GM18907 (cell line): ENCODE results near the gene DARS1.
A peak's percentile ranks its signal among the peaks of the same experiment; 100 is the strongest.
"Not testable (repeated sequence)": the region's sequence is repeated elsewhere in the genome, so short reads cannot be mapped to it uniquely, and the experiment has no call there.

Experiments used
- ATAC-seq: cut with Tn5 transposase; IDR thresholded peaks from one replicate; pipeline ENCODE4 v1.9.1; 2021; ENCODE audit warnings: mild to moderate bottlenecking, moderate library complexity; ENCODE audit not compliant: unreplicated experiment

DARS1 gene

DNA sequence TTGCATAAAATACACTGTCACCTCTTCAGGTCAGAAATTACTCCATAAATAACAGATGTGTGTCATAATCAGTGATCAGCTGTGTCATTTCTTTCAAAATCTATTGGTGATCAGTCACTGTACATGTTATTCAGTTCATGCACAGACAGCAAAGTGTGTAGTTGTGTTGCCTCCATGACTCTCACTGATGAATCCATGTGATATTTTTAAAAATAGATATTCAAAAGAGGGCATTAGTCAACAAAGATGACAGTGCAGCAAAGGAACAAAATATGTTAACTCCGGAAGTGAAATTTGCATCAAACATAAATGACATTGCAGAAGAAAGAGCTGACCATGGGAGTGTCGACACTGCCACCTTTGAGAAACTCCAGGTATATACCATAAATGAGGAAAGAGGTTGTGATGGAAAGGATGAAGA lies 92.0 kb downstream of the DARS1 start:
- ATAC-seq = no peak

DNA sequence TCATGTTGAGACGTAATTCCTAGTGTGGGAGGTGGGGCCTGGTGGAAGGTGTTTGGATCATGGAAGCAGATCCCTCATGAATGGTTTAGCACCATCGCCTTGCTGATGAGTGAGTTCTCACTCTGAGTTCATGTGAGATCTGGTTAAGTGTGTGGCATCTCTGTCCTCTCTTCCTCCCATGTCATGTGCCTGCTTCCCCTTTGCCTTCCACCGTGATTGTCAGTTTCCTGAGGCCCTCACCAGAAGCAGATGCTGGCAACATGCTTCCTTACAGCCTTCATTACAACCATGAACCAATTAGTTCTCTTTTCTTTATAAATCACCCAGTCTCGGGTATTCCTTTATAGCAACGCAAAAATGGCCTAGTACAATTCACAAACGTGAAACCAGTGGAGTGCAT lies 94.6 kb downstream of the DARS1 start:
- no peak for ATAC-seq

DNA sequence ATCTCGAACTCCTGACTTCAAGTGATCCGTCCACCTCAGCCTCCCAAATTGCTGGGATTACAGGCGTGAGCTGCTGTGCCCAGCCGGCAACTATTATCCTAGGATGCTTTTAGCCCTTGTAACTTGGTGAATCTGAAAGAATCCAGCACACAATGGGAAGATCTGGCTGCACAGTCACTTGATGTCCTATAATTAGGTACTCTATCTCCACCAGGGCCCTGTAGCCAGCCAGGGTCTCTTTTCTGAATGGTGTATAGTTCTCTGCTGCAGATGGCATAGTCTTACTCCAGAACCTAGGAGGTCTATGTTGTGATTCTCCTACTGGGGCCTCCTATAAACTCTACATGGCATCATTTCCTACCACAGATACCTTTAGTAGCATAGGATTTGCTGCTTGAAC lies 95.3 kb downstream of the DARS1 start:
- ATAC-seq = no peak

DNA sequence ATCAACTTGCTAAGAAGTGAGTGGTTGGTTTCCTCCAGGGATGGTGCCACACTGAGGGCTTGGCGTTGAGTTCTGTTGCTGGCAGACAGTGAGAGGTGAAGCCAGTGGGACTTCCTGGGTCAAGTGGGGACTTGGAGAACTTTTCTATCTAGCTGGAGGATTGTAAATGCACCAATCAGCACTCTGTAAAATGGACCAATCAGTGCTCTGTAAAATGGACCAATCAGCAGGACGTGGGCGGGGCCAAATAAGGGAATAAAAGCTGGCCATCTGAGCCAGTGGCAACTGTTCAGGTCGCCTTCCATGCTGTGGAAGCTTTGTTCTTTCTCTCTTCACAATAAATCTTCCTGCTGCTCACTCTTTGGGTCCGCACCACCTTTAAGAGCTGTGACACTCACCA lies 96.8 kb downstream of the DARS1 start:
- not testable (repeated sequence) for ATAC-seq

DNA sequence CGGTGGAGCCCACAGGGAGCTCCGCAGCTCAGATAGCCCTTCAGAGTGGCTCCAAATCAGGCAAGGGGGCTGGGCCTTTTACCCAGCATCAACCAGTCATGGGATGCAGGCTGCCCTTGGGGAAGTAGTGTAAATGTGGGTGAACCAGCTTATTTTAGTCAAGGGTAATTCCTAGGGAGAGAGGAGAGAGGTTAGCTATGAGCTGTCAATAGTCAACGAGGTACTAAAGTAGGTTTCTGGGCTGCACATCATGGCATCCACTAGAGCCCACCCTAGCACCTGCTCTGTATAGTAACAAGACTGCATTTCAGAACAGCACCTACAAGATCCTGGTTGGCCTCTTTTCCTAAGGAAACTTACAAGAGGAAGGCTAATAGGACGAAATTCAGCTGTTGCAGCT lies 99.7 kb downstream of the DARS1 start:
- no peak for ATAC-seq

DNA sequence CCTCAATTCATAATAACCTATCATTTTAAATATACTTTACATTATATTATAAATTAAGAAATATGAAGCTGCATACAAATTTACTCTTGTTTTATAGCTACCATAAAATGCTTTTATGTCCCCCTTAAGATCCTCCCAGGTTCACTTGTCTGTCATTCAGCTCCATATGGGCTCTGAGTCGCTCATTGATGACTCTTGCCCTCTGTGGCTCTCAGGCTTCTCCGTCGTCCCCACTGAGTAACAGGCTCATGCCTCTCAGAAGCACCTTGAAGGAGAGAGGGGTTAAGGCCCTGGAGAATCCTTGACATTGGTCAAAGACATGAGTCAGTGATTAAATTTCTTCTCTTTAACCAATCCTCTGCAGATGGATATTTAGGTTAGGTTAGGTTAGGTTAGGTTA lies 103.0 kb downstream of the DARS1 start:
- ATAC-seq = no peak

DNA sequence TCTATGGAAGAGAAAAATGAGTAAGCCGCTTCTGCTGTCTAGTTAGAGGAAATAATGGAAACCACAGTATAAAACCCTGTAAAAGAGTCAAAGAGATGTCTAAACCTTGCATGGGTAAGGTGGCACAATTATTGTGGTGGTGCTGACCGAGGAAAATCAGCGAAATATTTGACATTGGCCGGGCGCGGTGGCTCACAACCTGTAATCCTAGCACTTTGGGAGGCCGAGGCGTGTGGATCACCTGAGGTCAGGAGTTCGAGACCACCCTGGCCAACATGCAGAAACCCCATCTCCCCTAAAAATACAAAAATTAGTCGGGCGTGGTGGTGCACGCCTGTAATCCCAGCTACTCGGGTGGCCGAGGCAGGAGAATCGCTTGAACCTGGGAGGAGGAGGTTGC lies 108.7 kb downstream of the DARS1 start:
- not testable (repeated sequence) for ATAC-seq

DNA sequence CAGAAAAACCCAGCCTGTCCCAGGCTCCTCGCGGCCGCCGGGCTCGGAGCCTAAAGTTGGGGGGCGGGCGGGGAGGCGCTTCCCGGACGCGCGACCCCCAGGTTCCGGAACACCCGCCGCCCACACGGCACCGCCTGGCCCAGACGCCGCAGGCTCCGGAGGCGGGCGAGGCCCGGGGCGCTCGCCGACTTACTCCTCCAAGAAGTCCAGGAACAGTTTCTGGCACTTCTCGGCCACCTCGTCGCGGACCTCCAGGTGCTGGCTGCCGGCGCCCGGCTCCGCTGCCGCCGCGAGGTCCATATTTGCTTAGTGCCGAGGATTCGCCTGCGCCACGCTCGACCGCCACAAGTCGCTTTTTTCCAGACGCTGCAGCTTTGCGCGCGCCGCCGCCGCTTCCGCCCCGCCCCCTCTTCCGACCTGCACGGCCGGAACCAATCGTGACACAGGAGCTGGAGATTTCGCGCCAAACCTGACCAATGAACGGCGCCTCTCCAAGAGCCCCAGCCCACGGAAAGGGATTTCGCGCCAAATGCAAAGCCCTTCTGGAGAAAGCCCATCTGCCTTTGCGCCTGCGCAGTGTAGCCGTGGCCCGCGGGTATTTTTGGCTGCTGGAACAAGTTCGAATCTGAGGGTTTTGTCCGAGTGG lies 109.2 kb downstream of the DARS1 start, which contains the start of gene MCM6:
Gene MCM6, minus strand, starts transcription at position 378 of the 646 bp plus-strand sequence. Its CDS starts 78 bp downstream, at position 300.
- ATAC-seq = peak; percentile 93

DNA sequence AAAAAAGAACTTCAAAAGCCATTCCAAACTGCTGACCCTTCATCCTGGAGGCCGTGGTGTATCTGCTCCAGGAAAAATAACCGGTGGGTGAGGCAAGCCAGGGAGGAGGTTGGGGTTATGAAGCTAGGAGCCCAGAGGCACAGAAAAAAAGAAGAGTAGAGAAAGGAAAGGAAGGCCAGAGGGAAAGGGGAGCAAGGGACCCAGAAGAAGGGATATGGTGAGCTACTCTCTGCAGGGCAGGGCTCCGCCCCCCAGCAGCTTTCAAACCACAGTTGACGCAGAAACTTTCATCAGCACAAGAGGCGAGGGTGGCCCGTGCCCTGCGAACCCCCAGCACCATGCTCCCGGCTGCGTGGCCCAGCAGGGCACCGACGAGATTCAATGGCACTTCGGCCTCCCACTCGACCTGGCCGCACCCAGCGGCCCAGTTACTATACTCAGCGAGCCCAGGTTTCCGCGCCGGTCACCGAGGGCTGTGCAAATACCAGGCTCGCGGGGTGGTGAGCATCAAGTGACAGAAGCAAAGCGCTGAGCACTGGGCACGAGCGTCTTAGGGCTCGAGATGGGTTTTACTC lies 109.8 kb downstream of the DARS1 start:
- peak; percentile 69 for ATAC-seq

DNA sequence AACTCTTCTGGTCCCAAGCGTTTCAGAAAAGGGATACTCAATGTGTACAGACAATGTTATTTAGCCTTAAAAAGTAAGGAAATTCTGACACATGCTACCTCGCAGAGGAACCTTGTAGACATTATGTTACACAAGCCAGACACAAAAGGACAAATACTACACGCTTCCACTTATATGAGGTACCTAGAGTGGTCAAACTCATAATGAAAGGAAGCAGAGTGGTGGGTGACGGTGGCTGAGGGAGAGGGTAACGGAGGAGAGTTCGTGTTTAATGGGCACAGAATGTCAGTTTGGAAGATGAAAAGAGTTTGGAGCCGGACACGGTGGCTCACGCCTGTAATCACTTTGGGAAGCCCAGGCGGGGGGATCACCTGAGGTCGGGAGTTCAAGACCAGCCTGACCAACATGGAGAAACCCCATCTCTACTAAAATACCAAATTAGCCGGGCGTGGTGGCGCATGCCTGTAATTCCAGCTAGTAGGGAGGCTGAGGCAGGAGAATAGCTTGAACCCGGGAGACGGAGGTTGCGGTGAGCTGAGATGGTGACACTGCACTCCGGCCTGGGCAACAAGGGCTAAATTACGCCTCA lies 110.6 kb downstream of the DARS1 start:
- no peak for ATAC-seq

DNA sequence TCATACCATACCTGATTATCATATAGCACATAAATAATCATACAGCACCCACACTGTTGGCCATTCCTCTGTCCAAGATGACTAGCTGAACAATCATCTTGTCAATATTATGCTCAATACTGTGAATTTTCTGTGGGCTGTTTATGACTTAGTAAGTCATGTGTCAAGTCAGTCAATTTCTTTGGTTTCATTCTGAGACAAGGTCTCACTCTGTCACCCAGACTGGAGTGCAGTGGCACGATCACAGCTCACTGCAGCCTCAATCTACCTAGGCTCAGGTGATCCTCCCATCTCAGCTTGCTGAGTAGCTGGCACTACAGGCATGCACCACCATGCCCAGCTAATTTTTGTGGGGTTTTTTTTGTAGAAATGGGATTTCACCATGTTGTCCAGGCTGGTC lies 114.9 kb downstream of the DARS1 start:
- ATAC-seq = no peak

DNA sequence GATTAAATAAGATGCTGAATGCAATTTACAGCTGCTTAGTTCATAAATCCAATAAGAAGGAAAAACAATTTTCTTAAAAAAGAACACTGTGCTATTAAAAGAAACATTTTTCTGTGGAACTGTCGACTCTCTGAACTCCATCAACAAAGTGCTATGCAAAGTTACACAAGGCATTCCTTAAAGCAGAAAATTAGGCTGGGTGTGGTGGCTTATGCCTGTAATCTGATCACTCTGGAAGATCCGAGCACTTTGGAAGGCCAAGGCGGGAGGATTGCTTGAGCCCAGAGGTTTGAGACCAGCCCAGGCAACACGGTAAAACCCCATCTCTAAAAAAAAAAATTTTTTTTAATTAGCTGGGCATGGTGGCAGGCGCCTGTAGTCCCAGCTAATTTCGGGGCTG lies 122.2 kb downstream of the DARS1 start:
- no peak for ATAC-seq

DNA sequence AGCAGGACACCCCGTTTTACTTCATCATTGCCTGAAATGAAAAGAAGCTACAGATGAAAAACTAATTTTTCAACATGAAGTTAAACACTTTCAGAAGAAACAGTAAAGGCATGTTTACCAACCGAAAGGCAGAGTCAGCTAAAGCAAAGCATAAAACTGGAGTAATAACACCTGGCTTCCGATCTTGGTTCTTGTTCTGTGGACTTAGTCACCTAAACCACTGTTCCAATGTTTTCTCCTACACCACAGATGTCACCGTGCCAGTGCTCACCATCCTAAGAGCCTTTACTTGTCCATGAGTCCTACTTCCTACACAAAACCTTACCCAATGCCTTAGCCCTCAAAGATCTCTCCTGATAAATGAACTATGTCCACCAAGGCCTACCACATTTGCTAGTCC lies 122.7 kb downstream of the DARS1 start:
- ATAC-seq = no peak
